ENCODE results near the gene SPIB. TPM values are rescaled to one million over a fixed set of nuclear protein-coding genes. Genes with fewer than 3 reads are reported as not detected.

Gene SPIB
- polyA plus RNA-seq, 1 donor (not counting 4 experiments of a cell fraction or from before 2014, with no cell fraction given), result not detected

- H4K20me1 ChIP-seq (ENCODE audit: control insufficient read depth, extremely low read depth, insufficient read depth, low read length), result no peaks in the 10 kb centered on the region
- H3K4me2 ChIP-seq (ENCODE audit: control insufficient read depth, extremely low read depth, insufficient read depth, low read depth, low read length), result no peak overlapping the region
- no peaks in the 10 kb centered on the region for H3K27me3 ChIP-seq (ENCODE audit: control insufficient read depth, extremely low read depth, insufficient read depth, low read length)
- no peak overlapping the region for H3K4me3 ChIP-seq (ENCODE audit: control insufficient read depth in 2 of 3, extremely low read depth in 1 of 3, insufficient read depth in 2 of 3, low read depth in 1 of 3, low read length in 3 of 3)
- no peaks in the 10 kb centered on the region for H3K4me1 ChIP-seq (ENCODE audit: control insufficient read depth, extremely low read depth, insufficient read depth, low read length)
- H3K36me3 ChIP-seq (ENCODE audit: control insufficient read depth in 2 of 2, extremely low read depth in 1 of 2, insufficient read depth in 2 of 2, low read length in 2 of 2), result peaks cover 6 to 11% of the 10 kb centered on the region in 2 experiments
- no peak overlapping the region for H2AFZ ChIP-seq (ENCODE audit: control insufficient read depth, low read length)
- no peaks in the 10 kb centered on the region for H3K79me2 ChIP-seq (ENCODE audit: control insufficient read depth, insufficient read depth, low read length)
- H3K27ac ChIP-seq (ENCODE audit: control insufficient read depth, insufficient read depth, low read length), result no peak overlapping the region
- no peak overlapping the region for H3K9ac ChIP-seq (ENCODE audit: control insufficient read depth, extremely low read depth, insufficient read depth, low read length)
- dilution Hi-C loops (cut with MboI; ENCODE audit: extremely low pct_ligation_motif_present, low sequenced_read_pairs), result no loop called here
- no peak for TF ChIP-seq CTCF (optimal IDR thresholded peaks at IDR 0.05 in 1 of 3, IDR thresholded peaks at IDR 0.05 in 1 of 3, conservative IDR thresholded peaks at IDR 0.05 in 1 of 3; ENCODE audit: extremely low read depth in 1 of 3, insufficient read depth in 2 of 3, low read length in 3 of 3)
- DNase-seq (ENCODE audit: low read depth, low spot score), result no peak
- no peaks in the 10 kb centered on the region for H3K9me1 ChIP-seq (ENCODE audit: control insufficient read depth, extremely low read depth, insufficient read depth, low read length)
- H3K9me3 ChIP-seq (ENCODE audit: control insufficient read depth, low read depth, low read length), result no peaks in the 10 kb centered on the region
- no peak for FAIRE-seq
Measured at GRCh38 chr19:50413096-50413495, 5.6 kb upstream of the SPIB start.

GRCh38 chr19:50413531-50413930 is 5.2 kb upstream of the SPIB start:
- no peak overlapping the region for H3K4me2 ChIP-seq (ENCODE audit: control insufficient read depth, extremely low read depth, insufficient read depth, low read depth, low read length)
- H4K20me1 ChIP-seq (ENCODE audit: control insufficient read depth, extremely low read depth, insufficient read depth, low read length), result no peaks in the 10 kb centered on the region
- DNase-seq (ENCODE audit: low read depth, low spot score) (no peak), FAIRE-seq (no peak)
- no peaks in the 10 kb centered on the region for H3K9me3 ChIP-seq (ENCODE audit: control insufficient read depth, low read depth, low read length)
- H3K36me3 ChIP-seq (ENCODE audit: control insufficient read depth in 2 of 2, extremely low read depth in 1 of 2, insufficient read depth in 2 of 2, low read length in 2 of 2), result peaks cover 6 to 11% of the 10 kb centered on the region in 2 experiments
- no peak overlapping the region for H3K27ac ChIP-seq (ENCODE audit: control insufficient read depth, insufficient read depth, low read length)
- H3K9ac ChIP-seq (ENCODE audit: control insufficient read depth, extremely low read depth, insufficient read depth, low read length), result no peak overlapping the region
- dilution Hi-C loops (cut with MboI; ENCODE audit: extremely low pct_ligation_motif_present, low sequenced_read_pairs), result no loop called here
- TF ChIP-seq EZH2 (IDR thresholded peaks at IDR 0.05; ENCODE audit: low read length) (no peak), CTCF (optimal IDR thresholded peaks at IDR 0.05 in 1 of 3, IDR thresholded peaks at IDR 0.05 in 1 of 3, conservative IDR thresholded peaks at IDR 0.05 in 1 of 3; ENCODE audit: extremely low read depth in 1 of 3, insufficient read depth in 2 of 3, low read length in 3 of 3) (no peak)
- H3K4me1 ChIP-seq (ENCODE audit: control insufficient read depth, extremely low read depth, insufficient read depth, low read length), result no peaks in the 10 kb centered on the region
- H3K79me2 ChIP-seq (ENCODE audit: control insufficient read depth, insufficient read depth, low read length), result no peaks in the 10 kb centered on the region
- no peak overlapping the region for H3K4me3 ChIP-seq (ENCODE audit: control insufficient read depth in 2 of 3, extremely low read depth in 1 of 3, insufficient read depth in 2 of 3, low read depth in 1 of 3, low read length in 3 of 3)
- H3K27me3 ChIP-seq (ENCODE audit: control insufficient read depth, extremely low read depth, insufficient read depth, low read length), result peaks cover 3% of the 10 kb centered on the region
- no peak overlapping the region for H2AFZ ChIP-seq (ENCODE audit: control insufficient read depth, low read length)
- H3K9me1 ChIP-seq (ENCODE audit: control insufficient read depth, extremely low read depth, insufficient read depth, low read length), result no peaks in the 10 kb centered on the region
